ELF-1 (cell line): ENCODE data around the gene P3H2.
"Not testable (repeated sequence)": the region's sequence is repeated elsewhere in the genome, so short reads cannot be mapped to it uniquely, and the experiment has no call there.

Experiments used
- DNase-seq: peaks from one replicate; pipeline ENCODE4 v3.0.0-alpha.2; 2016; ENCODE audit warnings: low read depth, low spot score

P3H2 gene

GRCh38 chr3:189983612-189984011 lies 137.1 kb downstream of the P3H2 start:
- DNase-seq: no peak

GRCh38 chr3:189982321-189982945 lies 138.3 kb downstream of the P3H2 start:
- DNase-seq: no peak

GRCh38 chr3:189981668-189982067 lies 139.0 kb downstream of the P3H2 start:
- no peak for DNase-seq

- no peak for DNase-seq
Measured at GRCh38 chr3:189978753-189979152, 141.9 kb downstream of the P3H2 start.

DNA sequence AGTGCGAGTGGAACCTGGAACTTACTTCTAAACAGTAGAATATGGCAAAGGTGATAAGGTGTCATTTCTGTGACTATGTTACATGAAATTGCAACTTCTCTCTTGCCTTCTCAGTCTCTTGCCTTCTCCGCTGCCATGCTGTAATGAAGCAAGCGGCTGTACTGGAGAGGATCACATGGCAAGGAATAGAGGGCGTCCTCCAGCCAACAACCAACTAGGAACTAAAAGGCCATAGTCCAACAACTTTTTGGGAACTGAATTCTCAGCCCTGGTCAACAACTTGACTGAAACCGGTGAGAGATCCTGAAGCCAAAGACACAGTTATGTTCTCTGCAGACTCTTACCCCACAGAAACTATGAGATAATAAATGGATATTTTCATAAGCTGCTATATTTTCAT lies 143.5 kb downstream of the P3H2 start:
- no peak for DNase-seq

- DNase-seq: no peak
Measured at GRCh38 chr3:189975391-189975990, 145.2 kb downstream of the P3H2 start.

- DNase-seq: no peak
Measured at GRCh38 chr3:189974359-189974758, 146.3 kb downstream of the P3H2 start.

- DNase-seq: no peak
Measured at GRCh38 chr3:189967254-189967865, 153.3 kb downstream of the P3H2 start.

- no peak for DNase-seq
Measured at GRCh38 chr3:189966843-189967242, 153.9 kb downstream of the P3H2 start.

DNA sequence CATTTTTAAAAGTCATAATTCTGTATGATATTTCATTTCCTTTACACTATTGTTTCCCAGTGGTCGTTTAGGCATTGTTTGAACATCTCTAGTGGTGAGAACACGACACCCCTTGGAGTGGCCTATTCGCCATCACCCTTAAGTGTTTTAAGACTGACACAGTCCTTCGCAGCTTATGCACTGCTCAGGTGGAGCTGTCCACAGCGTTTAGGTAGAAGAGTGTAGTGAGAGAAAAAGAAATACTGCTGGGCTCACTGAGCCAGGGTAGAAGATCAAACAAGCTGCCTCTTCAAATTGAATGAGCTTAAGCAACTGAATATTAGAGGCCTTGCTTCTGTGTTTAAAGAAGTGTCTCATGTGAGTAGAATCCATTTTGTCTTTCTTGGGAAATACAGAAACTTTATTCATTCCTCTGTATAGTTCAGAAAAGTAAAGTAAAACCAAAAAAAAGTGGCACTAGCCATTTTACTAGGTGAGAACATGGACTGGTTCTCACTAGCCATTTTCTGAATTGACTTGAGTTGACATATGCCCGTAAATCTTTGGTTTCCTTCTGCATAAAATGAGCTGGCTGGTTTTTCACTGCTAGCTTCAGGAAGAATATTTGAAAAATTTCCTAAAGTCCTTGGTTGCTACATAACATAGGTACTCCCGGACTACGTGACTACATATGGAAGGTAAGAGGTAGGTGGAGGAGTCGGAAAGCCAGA lies 155.9 kb downstream of the P3H2 start:
- no peak for DNase-seq

GRCh38 chr3:189962466-189962865 lies 158.2 kb downstream of the P3H2 start:
- DNase-seq: no peak

- peak; percentile 82 for DNase-seq
Measured at GRCh38 chr3:189961522-189962161, 159.1 kb downstream of the P3H2 start.

DNA sequence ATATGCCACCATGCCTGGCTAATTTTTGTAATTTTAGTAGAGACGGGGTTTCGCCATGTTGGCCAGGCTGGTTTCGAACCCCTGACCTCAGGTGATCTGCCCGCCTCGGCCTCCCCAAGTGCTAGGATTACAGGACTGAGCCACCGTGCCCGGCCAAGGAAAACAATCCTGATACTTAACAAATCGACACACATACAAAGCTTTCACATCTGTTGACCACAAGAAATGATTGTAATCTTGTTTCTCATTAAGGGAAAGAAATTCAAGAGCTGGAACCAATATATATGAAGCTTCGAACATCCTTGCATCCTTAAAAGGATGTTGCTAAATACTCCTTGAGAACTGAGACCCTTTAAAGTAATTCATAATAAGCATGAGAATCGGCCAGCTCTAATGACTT lies 159.6 kb downstream of the P3H2 start:
- not testable (repeated sequence) for DNase-seq

GRCh38 chr3:189954733-189955665 lies 165.7 kb downstream of the P3H2 start:
- no peak for DNase-seq

DNA sequence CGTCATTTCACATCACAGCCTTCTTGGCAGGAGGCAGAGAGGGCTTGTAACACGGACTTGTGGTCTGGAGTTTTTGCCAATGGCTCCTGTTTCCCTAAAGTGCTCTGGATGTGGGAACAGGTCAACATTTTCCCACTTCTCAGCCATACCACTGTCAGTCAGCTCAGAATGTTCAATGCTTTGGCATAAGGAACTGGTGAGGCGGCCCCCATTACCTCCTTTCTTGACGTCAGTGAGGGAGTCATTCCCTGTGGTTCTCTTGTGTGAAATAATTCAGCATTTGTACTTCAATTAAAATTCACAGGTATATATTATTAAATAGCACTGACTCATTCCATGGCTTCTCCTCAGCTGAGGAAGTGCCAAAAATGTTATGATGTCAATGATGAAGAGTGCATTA lies 167.1 kb downstream of the P3H2 start:
- DNase-seq: no peak

GRCh38 chr3:189952272-189952671 lies 168.4 kb downstream of the P3H2 start:
- DNase-seq: no peak

DNA sequence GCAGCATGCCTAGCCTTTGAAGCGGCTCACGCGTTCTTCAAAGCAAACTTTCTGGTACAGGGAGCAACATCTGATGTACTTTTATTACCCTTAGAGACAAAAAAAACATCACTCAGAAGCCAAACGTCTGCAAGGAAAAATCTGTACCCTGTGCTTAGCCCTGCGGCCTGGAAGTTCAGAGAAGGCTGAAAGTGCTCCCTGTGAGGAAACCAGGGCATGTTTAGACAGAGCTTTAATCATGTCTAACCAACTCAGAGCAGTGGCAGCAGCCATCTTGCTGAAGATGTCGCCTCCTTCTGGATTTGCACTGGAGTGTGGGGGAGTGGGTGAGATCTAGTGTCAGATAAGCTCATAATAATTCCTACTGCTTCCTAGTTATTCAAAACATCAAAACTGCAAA lies 170.4 kb downstream of the P3H2 start:
- DNase-seq: no peak

- no peak for DNase-seq
Measured at GRCh38 chr3:189949580-189949979, 171.1 kb downstream of the P3H2 start.

DNA sequence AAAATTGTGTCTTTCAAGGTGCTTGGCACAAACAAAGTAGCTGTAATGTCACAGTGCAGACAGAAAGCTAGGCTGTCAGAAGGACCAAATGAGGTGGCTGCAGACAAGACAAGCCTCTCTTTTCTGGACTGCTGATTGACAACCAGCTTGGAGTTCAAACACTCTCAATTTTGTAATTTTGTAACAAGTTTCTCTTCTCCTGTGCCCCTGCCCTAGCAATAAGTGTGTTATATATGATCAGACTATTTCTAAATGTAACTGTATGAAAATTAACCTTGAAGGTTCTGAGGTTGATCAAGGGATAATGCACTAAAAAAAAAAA lies 172.0 kb downstream of the P3H2 start:
- no peak for DNase-seq

GRCh38 chr3:189947948-189948723 lies 172.6 kb downstream of the P3H2 start:
- DNase-seq: no peak
